ENCODE measurements around the gene MINAR1. TPM values are rescaled to one million over a fixed set of nuclear protein-coding genes. Genes with fewer than 3 reads are reported as not detected.

MINAR1 gene, protein sequence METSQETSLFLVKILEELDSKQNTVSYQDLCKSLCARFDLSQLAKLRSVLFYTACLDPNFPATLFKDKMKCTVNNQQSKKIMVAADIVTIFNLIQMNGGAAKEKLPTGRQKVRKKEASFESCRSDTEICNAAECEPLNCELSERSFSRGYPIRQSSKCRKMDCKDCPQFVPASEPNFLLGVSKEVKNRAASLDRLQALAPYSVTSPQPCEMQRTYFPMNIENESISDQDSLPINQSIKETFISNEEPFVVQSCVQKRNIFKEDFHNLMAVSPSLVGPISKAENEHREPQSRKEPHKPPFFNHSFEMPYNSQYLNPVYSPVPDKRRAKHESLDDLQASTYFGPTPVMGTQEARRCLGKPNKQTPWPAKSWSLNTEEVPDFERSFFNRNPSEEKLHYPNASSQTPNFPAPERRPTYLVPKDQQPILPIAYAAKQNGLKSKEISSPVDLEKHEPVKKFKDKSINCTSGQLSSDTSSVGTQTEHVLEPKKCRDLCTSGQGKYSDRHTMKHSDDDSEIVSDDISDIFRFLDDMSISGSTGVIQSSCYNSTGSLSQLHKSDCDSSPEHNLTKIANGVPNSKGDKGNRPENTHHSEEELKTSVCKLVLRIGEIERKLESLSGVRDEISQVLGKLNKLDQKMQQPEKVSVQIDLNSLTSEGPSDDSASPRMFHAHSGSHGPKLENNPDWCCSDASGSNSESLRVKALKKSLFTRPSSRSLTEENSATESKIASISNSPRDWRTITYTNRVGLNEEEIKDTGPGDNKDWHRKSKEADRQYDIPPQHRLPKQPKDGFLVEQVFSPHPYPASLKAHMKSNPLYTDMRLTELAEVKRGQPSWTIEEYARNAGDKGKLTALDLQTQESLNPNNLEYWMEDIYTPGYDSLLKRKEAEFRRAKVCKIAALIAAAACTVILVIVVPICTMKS
- 1.3 and 1.6 TPM in 2 replicates for total RNA-seq (2014; rRNA removed; shearing (Covaris generic))
- 0.25 and 0.28 TPM in 2 replicates for polyA plus RNA-seq (2016; fragmentation: Nextera tagmentation; extraction: Ambion mirVana)

DNA sequence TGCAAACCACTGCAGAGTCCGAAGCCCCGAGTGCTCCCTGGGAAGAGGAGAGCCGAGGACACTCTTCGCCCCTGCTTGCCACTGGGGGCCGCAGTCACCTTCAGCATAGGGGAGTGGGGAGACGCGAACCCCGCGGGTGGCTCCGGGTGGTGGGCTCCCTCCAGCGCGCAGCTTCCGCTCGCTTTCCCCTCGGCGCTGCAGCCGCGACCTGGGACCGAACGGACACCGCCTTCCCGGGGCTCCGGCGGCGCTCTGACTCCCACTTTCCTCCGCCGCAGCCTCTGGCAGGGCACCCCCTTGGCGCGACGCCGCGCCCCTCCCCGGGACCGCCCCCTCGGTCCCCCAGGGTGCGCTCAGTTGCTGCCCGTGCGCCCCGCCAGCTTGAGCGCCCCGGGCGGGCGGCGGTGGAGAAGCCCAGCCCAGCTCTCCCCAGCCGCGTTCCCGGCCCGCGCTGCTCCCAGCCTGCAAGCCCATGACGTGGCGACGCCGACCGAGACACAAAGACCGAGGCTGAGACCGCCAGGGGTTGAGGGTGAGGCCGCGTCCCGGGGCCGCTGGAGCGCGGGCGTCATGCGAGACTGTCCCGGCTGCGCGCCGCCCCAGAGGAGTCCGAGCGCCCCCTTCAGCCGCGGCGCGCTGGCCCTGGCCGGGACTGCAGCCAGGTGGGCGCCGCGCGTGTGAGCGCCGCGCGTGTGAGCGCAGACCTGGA lies at the start of gene MINAR1:
TSS of gene MINAR1 (plus strand) at position 701 of the 709 bp plus-strand sequence. CDS start 23,812 bp downstream, outside the sequence.
- Histone ChIP-seq H3K27ac (no peak within 1 kb of the TSS), H2AFZ (peak within 1 kb of the TSS; percentile 83), H3K4me2 (ENCODE audit: unreplicated experiment) (peak within 1 kb of the TSS; percentile 65), H3K27me3 (replicated peaks; ENCODE audit: insufficient read depth) (peaks cover 30% of the 10 kb centered on the region), H3K36me3 (ENCODE audit: low read depth) (no peaks in the 10 kb centered on the region), H3K9me3 (ENCODE audit: low read depth) (no peaks in the 10 kb centered on the region), H4K20me1 (ENCODE audit: insufficient read depth) (no peaks in the 10 kb centered on the region), H3K9ac (peak within 1 kb of the TSS; percentile 58), H3F3A (ENCODE audit: insufficient read depth) (no peaks in the 10 kb centered on the region), H3K4me1 (ENCODE audit: insufficient read depth) (no peaks in the 10 kb centered on the region), H3K4me3 (peak within 1 kb of the TSS; percentile 74), H3K9me2 (ENCODE audit: insufficient read depth) (no peaks in the 10 kb centered on the region), H3K79me2 (ENCODE audit: insufficient read depth) (no peaks in the 10 kb centered on the region)
- in situ Hi-C loops (cut with MboI) = no loop called here
- TF ChIP-seq EZH2phosphoT487 (IDR thresholded peaks at IDR 0.05; ENCODE audit: insufficient read depth, low read depth) (no peak), EZH2 (IDR thresholded peaks at IDR 0.05; ENCODE audit: insufficient read depth, poor library complexity, severe bottlenecking) (no peak)
- DNase-seq = peak; percentile 80
- 2 to 3% methylated on average over 53 of the region's 84 CpGs for WGBS, 2 experiments (ENCODE audit: low coverage in 1 of 2, low lambda C conversion rate in 2 of 2, missing lambda C conversion rate in 2 of 2)

DNA sequence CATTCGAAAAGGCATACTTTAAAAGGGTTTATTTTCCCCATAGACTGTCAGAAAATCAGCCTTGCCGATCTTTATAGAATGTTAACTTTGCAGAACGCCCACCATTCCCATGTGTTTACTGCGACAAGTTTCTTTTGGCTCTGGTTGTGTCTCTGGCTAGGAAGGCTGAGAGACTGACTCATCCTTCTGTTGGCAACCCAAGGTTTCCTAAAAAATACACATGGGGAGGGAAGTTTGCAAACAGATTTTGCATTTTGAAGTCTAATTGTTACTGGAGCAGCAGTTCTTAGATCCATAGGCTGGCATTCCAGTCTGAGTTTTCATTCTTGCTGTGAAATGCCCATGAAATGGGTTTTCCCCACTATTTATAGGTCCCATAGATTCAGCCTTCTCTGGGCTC lies 37.9 kb upstream of the MINAR1 start:
- 3 to 4% methylated on average over 4 of the region's 4 CpGs for WGBS, 2 experiments (ENCODE audit: low coverage in 1 of 2, low lambda C conversion rate in 2 of 2, missing lambda C conversion rate in 2 of 2)
- Histone ChIP-seq H3K9ac (no peak overlapping the region), H3K27me3 (replicated peaks; ENCODE audit: insufficient read depth) (no peaks in the 10 kb centered on the region), H3K4me2 (ENCODE audit: unreplicated experiment) (peak overlapping the region; percentile 24), H3K4me3 (0 out of 2 replicates have a peak overlapping the region, but pooled peaks have one; percentile 15), H3K9me2 (ENCODE audit: insufficient read depth) (no peaks in the 10 kb centered on the region), H3F3A (ENCODE audit: insufficient read depth) (peaks cover 21% of the 10 kb centered on the region), H3K27ac (no peak overlapping the region), H2AFZ (no peak overlapping the region), H3K4me1 (ENCODE audit: insufficient read depth) (peaks cover 22% of the 10 kb centered on the region), H3K79me2 (ENCODE audit: insufficient read depth) (no peaks in the 10 kb centered on the region), H4K20me1 (ENCODE audit: insufficient read depth) (no peaks in the 10 kb centered on the region), H3K36me3 (ENCODE audit: low read depth) (no peaks in the 10 kb centered on the region), H3K9me3 (ENCODE audit: low read depth) (no peaks in the 10 kb centered on the region)
- TF ChIP-seq EZH2phosphoT487 (IDR thresholded peaks at IDR 0.05; ENCODE audit: insufficient read depth, low read depth) = no peak
- no peak for TF ChIP-seq EZH2 (IDR thresholded peaks at IDR 0.05; ENCODE audit: insufficient read depth, poor library complexity, severe bottlenecking)
- peak; percentile 83 for DNase-seq
- in situ Hi-C loops (cut with MboI) = no loop called here

DNA sequence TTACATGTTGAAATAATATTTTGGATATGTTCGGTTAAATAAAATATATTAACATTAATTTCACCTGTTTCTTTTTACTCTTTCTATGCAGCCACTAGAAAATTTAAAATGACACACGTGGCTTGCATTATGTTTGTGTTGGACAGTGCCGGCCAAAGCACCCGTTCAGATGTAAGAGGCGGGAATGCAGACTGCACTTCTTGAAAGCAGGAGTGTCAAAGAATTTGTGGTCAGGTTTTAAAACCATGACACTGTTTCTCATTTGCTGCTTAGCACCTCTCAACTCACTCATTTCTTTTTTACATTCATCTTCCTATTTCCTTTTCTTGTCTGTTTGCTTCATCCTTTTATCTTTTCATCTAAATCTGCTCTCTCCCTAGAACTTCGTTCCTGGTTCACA lies 35.3 kb upstream of the MINAR1 start:
- Histone ChIP-seq H3K9me3 (ENCODE audit: low read depth) (no peaks in the 10 kb centered on the region), H3K27ac (no peak overlapping the region), H3K4me2 (ENCODE audit: unreplicated experiment) (no peak overlapping the region), H3K36me3 (ENCODE audit: low read depth) (no peaks in the 10 kb centered on the region), H2AFZ (no peak overlapping the region), H3K4me3 (no peak overlapping the region), H3K4me1 (ENCODE audit: insufficient read depth) (peaks cover 22% of the 10 kb centered on the region), H3K9me2 (ENCODE audit: insufficient read depth) (no peaks in the 10 kb centered on the region), H3K9ac (no peak overlapping the region), H3K27me3 (replicated peaks; ENCODE audit: insufficient read depth) (no peaks in the 10 kb centered on the region), H4K20me1 (ENCODE audit: insufficient read depth) (no peaks in the 10 kb centered on the region), H3F3A (ENCODE audit: insufficient read depth) (peaks cover 21% of the 10 kb centered on the region), H3K79me2 (ENCODE audit: insufficient read depth) (no peaks in the 10 kb centered on the region)
- no peak for DNase-seq
- WGBS, 2 experiments (ENCODE audit: low coverage in 1 of 2, low lambda C conversion rate in 2 of 2, missing lambda C conversion rate in 2 of 2) = 58 to 65% methylated on average over 6 of the region's 6 CpGs
- in situ Hi-C loops (cut with MboI) = no loop called here
- TF ChIP-seq EZH2 (IDR thresholded peaks at IDR 0.05; ENCODE audit: insufficient read depth, poor library complexity, severe bottlenecking) = no peak
- no peak for TF ChIP-seq EZH2phosphoT487 (IDR thresholded peaks at IDR 0.05; ENCODE audit: insufficient read depth, low read depth)
